ENCODE results near the gene DNAJC8. TPM values are rescaled to one million over a fixed set of nuclear protein-coding genes. Genes with fewer than 3 reads are reported as not detected.

DNAJC8 gene
- total RNA-seq, 2 donors from 2014 or later: 66.2 to 102 TPM

GRCh38 chr1:28259934-28260802 lies 27.3 kb upstream of the DNAJC8 start:
- H3K4me3 Mint-ChIP-seq: peak overlapping the region; percentile 72
- H3K27ac Mint-ChIP-seq: peak overlapping the region; percentile 13
- peaks cover 29% of the 10 kb centered on the region for H3K4me1 Mint-ChIP-seq
- no peaks in the 10 kb centered on the region for H3K9me3 Mint-ChIP-seq
- H3K36me3 Mint-ChIP-seq (ENCODE audit: low read depth): peaks cover 10% of the 10 kb centered on the region
- H3K27me3 Mint-ChIP-seq: no peaks in the 10 kb centered on the region
- ATAC-seq (replicated peaks): no peak

- H3K27me3 Mint-ChIP-seq: no peaks in the 10 kb centered on the region
- H3K27ac Mint-ChIP-seq: peak within 1 kb of the TSS; percentile 98
- peak; percentile 94 for ATAC-seq (replicated peaks)
- H3K4me1 Mint-ChIP-seq: peaks cover 29% of the 10 kb centered on the region
- H3K4me3 Mint-ChIP-seq: peak within 1 kb of the TSS; percentile 72
- peaks cover 10% of the 10 kb centered on the region for H3K36me3 Mint-ChIP-seq (ENCODE audit: low read depth)
- no peaks in the 10 kb centered on the region for H3K9me3 Mint-ChIP-seq
These were observed 26.6 kb upstream of the DNAJC8 start, which contains the start of gene SESN2 for GRCh38 chr1:28259252-28259933. Gene SESN2, plus strand, starts transcription at chr1:28259518. Its CDS starts 330 bp downstream, at chr1:28259848.

DNA sequence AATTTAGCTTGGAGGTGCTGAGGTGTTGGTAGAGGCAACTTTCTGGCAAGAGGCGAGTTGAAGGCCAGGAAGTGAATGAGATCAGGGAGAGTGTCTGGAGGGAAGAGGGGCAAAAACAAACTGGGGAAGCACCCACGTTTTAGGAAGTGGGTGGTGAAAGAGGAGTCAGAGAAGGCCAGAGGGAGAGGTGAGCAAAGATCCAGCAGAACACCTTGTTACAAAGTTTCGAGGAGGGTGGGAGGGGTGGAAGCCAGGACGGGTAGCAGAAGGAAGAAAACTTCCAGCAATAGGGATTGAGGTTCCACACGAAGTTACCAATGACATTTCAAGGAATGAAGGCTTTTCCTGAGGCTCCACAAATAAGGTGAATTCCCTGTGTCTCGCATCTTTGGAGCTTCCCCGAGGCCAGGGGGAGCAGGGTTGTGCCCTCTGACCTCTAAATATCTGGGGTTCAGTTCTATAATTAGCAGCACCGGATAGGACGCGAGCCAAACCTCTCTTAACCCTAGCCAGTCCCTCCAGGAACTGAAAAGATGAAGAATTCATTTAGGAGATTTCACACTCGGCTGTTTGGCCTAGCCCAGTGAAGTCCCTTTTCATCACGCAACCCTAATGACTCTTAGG lies 25.9 kb upstream of the DNAJC8 start:
- ATAC-seq (replicated peaks): peak; percentile 31
- H3K4me3 Mint-ChIP-seq: peak overlapping the region; percentile 72
- H3K4me1 Mint-ChIP-seq: peaks cover 29% of the 10 kb centered on the region
- peak overlapping the region; percentile 98 for H3K27ac Mint-ChIP-seq
- H3K27me3 Mint-ChIP-seq: no peaks in the 10 kb centered on the region
- peaks cover 10% of the 10 kb centered on the region for H3K36me3 Mint-ChIP-seq (ENCODE audit: low read depth)
- H3K9me3 Mint-ChIP-seq: no peaks in the 10 kb centered on the region

GRCh38 chr1:28257736-28258135 lies 24.9 kb upstream of the DNAJC8 start:
- peak overlapping the region; percentile 72 for H3K4me3 Mint-ChIP-seq
- peaks cover 10% of the 10 kb centered on the region for H3K36me3 Mint-ChIP-seq (ENCODE audit: low read depth)
- H3K27me3 Mint-ChIP-seq: no peaks in the 10 kb centered on the region
- ATAC-seq (replicated peaks): no peak
- peak overlapping the region; percentile 98 for H3K27ac Mint-ChIP-seq
- peaks cover 25% of the 10 kb centered on the region for H3K4me1 Mint-ChIP-seq
- no peaks in the 10 kb centered on the region for H3K9me3 Mint-ChIP-seq

DNA sequence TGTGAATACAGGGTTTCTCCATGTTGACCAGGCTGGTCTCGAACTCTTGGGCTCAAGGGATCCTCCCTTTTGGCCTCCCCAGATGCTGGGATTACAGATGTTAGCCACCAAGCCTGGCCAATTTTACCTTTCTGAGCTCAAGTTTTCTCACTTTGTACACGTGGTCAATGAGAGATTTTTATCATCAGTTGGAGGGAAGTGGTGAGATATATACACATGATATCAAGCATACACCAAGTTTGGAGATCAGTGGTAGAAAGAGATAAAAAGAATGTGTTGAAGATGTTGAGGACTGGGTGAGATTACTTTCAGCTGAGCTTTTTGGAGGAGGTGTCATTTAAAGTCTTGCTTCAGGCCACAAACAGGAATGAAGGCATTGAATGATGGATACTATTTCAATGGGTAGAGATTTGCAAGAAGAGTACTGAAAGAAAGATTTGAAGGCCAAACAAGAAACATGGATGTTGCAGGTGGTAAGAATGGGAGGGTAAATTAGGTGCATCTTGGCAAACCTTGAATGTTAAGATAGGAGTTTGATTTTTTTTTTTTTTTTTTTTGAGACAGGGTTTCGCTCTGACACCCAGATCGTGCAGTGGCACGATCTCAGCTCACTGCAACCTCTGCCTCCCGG lies 23.5 kb upstream of the DNAJC8 start:
- Mint-ChIP-seq H3K9me3 (no peaks in the 10 kb centered on the region), H3K27ac (peak overlapping the region; percentile 9), H3K4me3 (peak overlapping the region; percentile 32), H3K4me1 (peaks cover 23% of the 10 kb centered on the region), H3K36me3 (ENCODE audit: low read depth) (peaks cover 9% of the 10 kb centered on the region), H3K27me3 (no peaks in the 10 kb centered on the region)
- no peak for ATAC-seq (replicated peaks)

- Mint-ChIP-seq H3K27me3 (no peaks in the 10 kb centered on the region), H3K36me3 (ENCODE audit: low read depth) (no peaks in the 10 kb centered on the region), H3K4me3 (peak overlapping the region; percentile 84), H3K4me1 (peaks cover 28% of the 10 kb centered on the region), H3K9me3 (no peaks in the 10 kb centered on the region), H3K27ac (no peak overlapping the region)
- ATAC-seq (replicated peaks): no peak
These were observed 17.1 kb upstream of the DNAJC8 start for GRCh38 chr1:28249866-28250295.

DNA sequence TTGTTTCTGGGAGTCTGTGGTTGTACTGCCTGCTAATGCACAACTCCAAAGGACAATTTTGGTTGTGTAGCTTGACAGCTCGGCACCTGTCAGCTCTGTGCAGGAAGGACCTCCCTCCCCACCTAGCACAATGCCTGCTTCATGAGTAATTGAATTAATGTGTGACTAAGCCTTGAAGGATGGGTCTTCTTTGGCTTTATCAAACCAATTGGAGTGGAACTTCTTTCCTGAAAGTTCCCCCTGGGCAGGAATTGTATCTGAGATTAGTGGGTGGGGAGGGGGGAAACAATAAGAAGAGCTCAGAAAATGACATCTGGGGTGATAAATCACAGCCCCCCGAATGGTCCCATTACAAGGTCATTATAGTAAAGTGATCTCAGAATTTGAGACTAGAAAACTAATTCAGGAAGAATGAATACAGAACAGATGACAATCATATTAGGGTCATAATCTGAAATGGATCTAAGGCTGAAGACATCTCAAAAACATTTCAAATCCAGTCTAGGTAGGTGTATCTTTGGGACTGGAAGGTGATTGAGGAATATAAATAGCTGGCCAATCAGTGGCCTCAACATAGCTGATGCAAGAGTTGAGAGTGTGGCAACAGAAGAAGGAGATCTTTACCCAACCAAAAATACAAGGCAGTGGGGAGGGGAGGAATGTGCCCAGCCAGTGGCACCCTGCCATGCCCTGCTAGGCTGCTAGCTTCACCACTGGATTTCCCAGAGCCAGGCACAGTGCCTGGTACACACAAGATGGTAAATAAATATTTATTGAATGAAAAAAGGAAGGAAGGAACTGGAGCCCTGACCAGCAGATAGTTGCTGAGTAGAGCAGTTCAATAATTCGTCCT lies 16.4 kb upstream of the DNAJC8 start:
- Mint-ChIP-seq H3K36me3 (ENCODE audit: low read depth) (no peaks in the 10 kb centered on the region), H3K27me3 (no peaks in the 10 kb centered on the region), H3K9me3 (no peaks in the 10 kb centered on the region), H3K4me3 (peak overlapping the region; percentile 84), H3K27ac (peak overlapping the region; percentile 91), H3K4me1 (peaks cover 31% of the 10 kb centered on the region)
- ATAC-seq (replicated peaks): no peak

DNA sequence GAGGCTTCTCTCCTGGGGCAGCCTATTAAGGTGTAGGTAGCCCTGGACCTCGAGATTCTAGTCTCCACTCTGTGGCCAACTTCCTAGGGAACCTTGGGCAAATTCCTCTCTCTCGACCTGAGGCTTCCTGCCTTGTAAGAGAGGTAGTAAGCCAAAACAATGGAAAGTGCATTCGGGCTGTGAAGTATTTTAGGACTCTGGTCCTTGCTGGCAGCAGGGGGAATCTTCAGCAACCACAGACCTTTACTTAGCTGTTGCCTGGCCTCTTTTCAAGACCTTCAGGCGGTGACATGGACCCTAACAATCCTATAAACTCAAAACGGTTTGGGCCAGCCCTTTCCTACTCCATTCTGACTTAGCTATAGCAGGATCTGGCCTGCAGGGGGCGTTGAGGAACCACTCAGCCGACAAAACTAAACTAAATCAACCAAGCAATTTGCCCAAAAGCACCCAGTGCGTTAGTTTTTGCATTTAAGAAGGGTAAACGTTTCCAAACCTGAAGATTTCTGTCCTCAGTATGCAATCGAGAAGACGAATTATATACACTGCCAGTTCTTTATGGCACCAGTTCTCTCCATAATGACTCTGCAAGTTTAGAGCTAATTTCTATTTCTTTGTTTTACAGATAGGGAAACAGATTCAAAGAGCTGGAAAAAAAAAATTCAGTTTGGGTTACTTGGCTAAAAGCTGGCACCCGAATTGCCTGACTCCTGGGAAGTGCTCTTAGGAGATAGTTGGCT lies 15.6 kb upstream of the DNAJC8 start:
- Mint-ChIP-seq H3K9me3 (no peaks in the 10 kb centered on the region), H3K4me1 (peaks cover 38% of the 10 kb centered on the region)
- ATAC-seq (replicated peaks): peak; percentile 34

GRCh38 chr1:28247612-28248272 lies 14.9 kb upstream of the DNAJC8 start:
- peak overlapping the region; percentile 84 for H3K4me3 Mint-ChIP-seq
- ATAC-seq (replicated peaks): no peak
- no peaks in the 10 kb centered on the region for H3K36me3 Mint-ChIP-seq (ENCODE audit: low read depth)
- H3K27ac Mint-ChIP-seq: peak overlapping the region; percentile 91
- H3K4me1 Mint-ChIP-seq: peaks cover 38% of the 10 kb centered on the region
- no peaks in the 10 kb centered on the region for H3K9me3 Mint-ChIP-seq
- H3K27me3 Mint-ChIP-seq: no peaks in the 10 kb centered on the region

More for the DNA sequence above, 15.6 kb upstream of the DNAJC8 start:
- peak overlapping the region; percentile 91 for H3K27ac Mint-ChIP-seq
- no peaks in the 10 kb centered on the region for H3K36me3 Mint-ChIP-seq (ENCODE audit: low read depth)
- peak overlapping the region; percentile 84 for H3K4me3 Mint-ChIP-seq
- no peaks in the 10 kb centered on the region for H3K27me3 Mint-ChIP-seq

- Mint-ChIP-seq H3K9me3 (no peaks in the 10 kb centered on the region), H3K36me3 (ENCODE audit: low read depth) (no peaks in the 10 kb centered on the region), H3K4me3 (peak overlapping the region; percentile 84), H3K4me1 (peaks cover 38% of the 10 kb centered on the region), H3K27ac (peak overlapping the region; percentile 91), H3K27me3 (no peaks in the 10 kb centered on the region)
- ATAC-seq (replicated peaks): peak; percentile 17
These were observed 13.6 kb upstream of the DNAJC8 start for GRCh38 chr1:28246427-28246832.

- no peak for ATAC-seq (replicated peaks)
- Mint-ChIP-seq H3K27ac (peak overlapping the region; percentile 70), H3K4me3 (peak overlapping the region; percentile 48), H3K4me1 (peaks cover 38% of the 10 kb centered on the region), H3K9me3 (no peaks in the 10 kb centered on the region), H3K36me3 (ENCODE audit: low read depth) (no peaks in the 10 kb centered on the region), H3K27me3 (no peaks in the 10 kb centered on the region)
These were observed 11.9 kb upstream of the DNAJC8 start for GRCh38 chr1:28244549-28245251.

DNA sequence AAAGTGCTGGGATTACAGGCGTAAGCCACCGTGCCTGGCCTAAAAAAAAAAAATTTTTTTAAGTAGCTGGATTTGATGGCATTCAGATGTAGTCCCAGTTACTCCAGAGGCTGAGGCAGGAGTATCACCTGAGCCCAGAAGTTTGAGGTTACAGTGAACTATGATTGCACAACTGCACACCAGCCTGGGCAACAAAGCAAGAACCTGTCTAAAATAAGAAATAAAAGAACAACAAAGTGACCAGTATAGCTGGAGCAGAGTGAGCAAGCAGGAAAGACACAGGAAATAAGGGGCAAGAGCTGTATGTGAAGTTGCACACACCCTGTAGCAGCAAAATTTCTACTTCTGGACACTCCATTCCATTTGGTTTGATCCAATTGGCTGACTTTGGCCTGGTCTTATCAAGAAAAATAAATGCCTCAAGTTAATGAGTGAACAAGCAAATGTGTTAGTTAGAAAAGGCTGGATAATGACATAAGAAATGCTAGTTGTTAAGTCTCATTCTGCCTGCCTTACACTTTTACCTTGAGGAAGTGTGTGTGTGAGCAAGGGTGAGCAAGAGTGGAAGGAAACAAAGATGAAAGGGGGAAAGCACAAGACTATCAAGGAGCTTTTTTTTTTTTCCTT lies 11.0 kb upstream of the DNAJC8 start:
- Mint-ChIP-seq H3K4me1 (peaks cover 34% of the 10 kb centered on the region), H3K36me3 (ENCODE audit: low read depth) (no peaks in the 10 kb centered on the region), H3K9me3 (no peaks in the 10 kb centered on the region), H3K4me3 (peak overlapping the region; percentile 48), H3K27me3 (no peaks in the 10 kb centered on the region), H3K27ac (peak overlapping the region; percentile 70)
- no peak for ATAC-seq (replicated peaks)

Data from activated T-helper 17 cell treated with anti-CD3 and anti-CD28 coated beads, Interleukin-2, amount 50 U/mL, for 72 hours (primary cell).